HTERT RPE-1 (cell line): Measurements from ENCODE around the gene VIPAS39.

Source experiments
- in situ Hi-C: fragments of 300-500 bp; cut with MboI; formaldehyde crosslinking; loops from 4 replicates; pipeline ENCODE4 v1.14.3; 2020; ENCODE audit warnings: low sequenced_read_pairs

The VIPAS39 gene

GRCh38 chr14:77457522-77458248 is at the start of gene VIPAS39, which contains the start of gene AHSA1:
Gene VIPAS39 (minus strand): TSS chr14:77457601. CDS start chr14:77454102, 3,499 bp downstream.
Gene AHSA1 (plus strand): TSS chr14:77458093. CDS start chr14:77458190, 97 bp downstream.
- in situ Hi-C loops: no loop called here

GRCh38 chr14:77505031-77505430 is 47.6 kb upstream of the VIPAS39 start:
- in situ Hi-C loops: no loop called here

GRCh38 chr14:77503138-77503537 is 45.7 kb upstream of the VIPAS39 start:
- in situ Hi-C loops: no loop called here

- in situ Hi-C loops: no loop called here
Observed at GRCh38 chr14:77502109-77502782, 44.8 kb upstream of the VIPAS39 start.

- in situ Hi-C loops: no loop called here
Observed at GRCh38 chr14:77498984-77499527, 41.7 kb upstream of the VIPAS39 start.

GRCh38 chr14:77498120-77498979 is 40.9 kb upstream of the VIPAS39 start, which contains the start of gene ISM2:
Gene ISM2 (minus strand): TSS chr14:77498816. CDS start chr14:77498793, 23 bp downstream.
- in situ Hi-C loops: no loop called here

GRCh38 chr14:77495334-77495733 is 37.9 kb upstream of the VIPAS39 start:
- in situ Hi-C loops: no loop called here

GRCh38 chr14:77491056-77491455 is 33.7 kb upstream of the VIPAS39 start:
- in situ Hi-C loops: no loop called here

GRCh38 chr14:77490347-77490986 is 33.1 kb upstream of the VIPAS39 start:
- in situ Hi-C loops: no loop called here

- in situ Hi-C loops: no loop called here
Observed at GRCh38 chr14:77489041-77489440, 31.6 kb upstream of the VIPAS39 start.

GRCh38 chr14:77488558-77488957 is 31.2 kb upstream of the VIPAS39 start:
- in situ Hi-C loops: no loop called here

GRCh38 chr14:77485901-77486678 is 28.7 kb upstream of the VIPAS39 start:
- in situ Hi-C loops: no loop called here

GRCh38 chr14:77485256-77485655 is 27.9 kb upstream of the VIPAS39 start:
- in situ Hi-C loops: no loop called here

- in situ Hi-C loops: no loop called here
Observed at GRCh38 chr14:77482422-77482821, 25.0 kb upstream of the VIPAS39 start.

GRCh38 chr14:77478796-77479195 is 21.4 kb upstream of the VIPAS39 start:
- in situ Hi-C loops: no loop called here

GRCh38 chr14:77478029-77478428 is 20.6 kb upstream of the VIPAS39 start:
- in situ Hi-C loops: no loop called here

- in situ Hi-C loops: no loop called here
Observed at GRCh38 chr14:77475432-77476115, 18.2 kb upstream of the VIPAS39 start.

GRCh38 chr14:77474479-77475177 is 17.2 kb upstream of the VIPAS39 start:
- in situ Hi-C loops: no loop called here

- in situ Hi-C loops: no loop called here
Observed at GRCh38 chr14:77473921-77474320, 16.5 kb upstream of the VIPAS39 start.
